Mesenchymal stem cell (in vitro differentiated cells and primary cell): ENCODE measurements around the gene ATP8B3.

Source experiments
- DNase-seq: peaks from one replicate; pipeline ENCODE4 v3.0.0-alpha.2; 2013
- H2AFZ ChIP-seq: one replicate; pipeline ENCODE4 v1.6.1; 2013; ENCODE audit warnings: low read depth, mild to moderate bottlenecking, control low read depth, inconsistent platforms, low read length, moderate library complexity
- H2AK5ac ChIP-seq: 2 replicates; pipeline ENCODE4 v1.6.1; 2013; ENCODE audit warnings: low read length, moderate library complexity, mild to moderate bottlenecking, inconsistent platforms; ENCODE audit not compliant: severe bottlenecking
- H2BK120ac ChIP-seq: one replicate; pipeline ENCODE4 v1.6.1; 2013; ENCODE audit warnings: low read depth, mild to moderate bottlenecking, inconsistent platforms, low read length, moderate library complexity
- H2BK12ac ChIP-seq, 2 experiments: one replicate each; pipeline ENCODE4 v1.6.1; 2013; ENCODE audit warnings: inconsistent platforms in 2 of 2, low read length in 2 of 2, mild to moderate bottlenecking in 2 of 2, moderate library complexity in 2 of 2, control low read depth in 1 of 2
- H2BK15ac ChIP-seq: one replicate; pipeline ENCODE4 v1.6.1; 2013; ENCODE audit warnings: mild to moderate bottlenecking, low read depth, inconsistent platforms; ENCODE audit not compliant: poor library complexity, severe bottlenecking
- H2BK5ac ChIP-seq: 2 replicates; pipeline ENCODE4 v1.6.1; 2013; ENCODE audit warnings: low read depth, mild to moderate bottlenecking, low read length, control low read depth, inconsistent platforms; ENCODE audit not compliant: poor library complexity, severe bottlenecking
- H3K14ac ChIP-seq, 2 experiments: one replicate each; pipeline ENCODE4 v1.6.1; 2013; ENCODE audit warnings: inconsistent platforms in 2 of 2, low read length in 2 of 2, control low read depth in 1 of 2, mild to moderate bottlenecking in 1 of 2, moderate library complexity in 1 of 2
- H3K18ac ChIP-seq, 2 experiments: one replicate each; pipeline ENCODE4 v1.6.1; 2013; ENCODE audit warnings: inconsistent platforms in 2 of 2, low read length in 2 of 2, control low read depth in 1 of 2, low read depth in 1 of 2, mild to moderate bottlenecking in 1 of 2
- H3K23ac ChIP-seq, 2 experiments: one replicate each; pipeline ENCODE4 v1.6.1; 2013; ENCODE audit warnings: inconsistent platforms in 2 of 2, low read length in 2 of 2, mild to moderate bottlenecking in 2 of 2, moderate library complexity in 2 of 2, control low read depth in 1 of 2
- H3K27ac ChIP-seq: 2 replicates; pipeline ENCODE4 v1.5.1; 2013; ENCODE audit warnings: mild to moderate bottlenecking, moderate library complexity, low read length, control low read depth, inconsistent platforms; ENCODE audit not compliant: poor library complexity, severe bottlenecking
- H3K27me3 ChIP-seq, 2 experiments: 2 replicates each; pipeline versions ENCODE4 v1.6.1 to v1.7.0; 2013; ENCODE audit warnings: low read length in 2 of 2, mild to moderate bottlenecking in 2 of 2, moderate library complexity in 2 of 2, control low read depth in 1 of 2, inconsistent platforms in 1 of 2; ENCODE audit not compliant: control insufficient read depth in 1 of 2, insufficient read depth in 1 of 2
- H3K36me3 ChIP-seq, 2 experiments: 2 replicates each; pipeline versions ENCODE4 v1.6.1 to v1.7.0; 2013; ENCODE audit warnings: low read length in 2 of 2, control low read depth in 1 of 2, inconsistent platforms in 1 of 2, low read depth in 1 of 2, mild to moderate bottlenecking in 1 of 2; ENCODE audit not compliant: insufficient read depth in 2 of 2, control insufficient read depth in 1 of 2
- H3K4ac ChIP-seq, 2 experiments: one replicate each; pipeline ENCODE4 v1.6.1; 2013; ENCODE audit warnings: inconsistent platforms in 2 of 2, low read length in 2 of 2, mild to moderate bottlenecking in 2 of 2, moderate library complexity in 2 of 2, control low read depth in 1 of 2, low read depth in 1 of 2
- H3K4me1 ChIP-seq: 2 replicates; pipeline ENCODE4 v1.6.1; 2013; ENCODE audit warnings: low read depth, low read length, control low read depth; ENCODE audit not compliant: control insufficient read depth, insufficient read depth
- H3K4me2 ChIP-seq: 2 replicates; pipeline ENCODE4 v1.6.1; 2013; ENCODE audit warnings: low read length, mild to moderate bottlenecking, inconsistent platforms; ENCODE audit not compliant: poor library complexity, severe bottlenecking
- H3K4me3 ChIP-seq, 2 experiments: 2 replicates each; pipeline versions ENCODE4 v1.5.1 to v1.7.0; 2013; ENCODE audit warnings: low read length in 2 of 2, mild to moderate bottlenecking in 2 of 2, control low read depth in 1 of 2, low read depth in 1 of 2; ENCODE audit not compliant: insufficient read depth in 1 of 2
- H3K79me1 ChIP-seq: replicated peaks from 2 replicates; pipeline ENCODE4 v1.6.1; 2013; ENCODE audit warnings: mild to moderate bottlenecking, control low read depth, low read length, inconsistent platforms; ENCODE audit not compliant: poor library complexity, severe bottlenecking
- H3K9ac ChIP-seq: 2 replicates; pipeline ENCODE4 v1.7.0; 2013; ENCODE audit warnings: mild to moderate bottlenecking, low read length, moderate library complexity
- H3K9me3 ChIP-seq: 2 replicates; pipeline ENCODE4 v1.7.0; 2013; ENCODE audit warnings: mild to moderate bottlenecking, low read length; ENCODE audit not compliant: control insufficient read depth
- H4K8ac ChIP-seq: one replicate; pipeline ENCODE4 v1.6.1; 2013; ENCODE audit warnings: inconsistent platforms, mild to moderate bottlenecking, low read length, moderate library complexity
- H4K91ac ChIP-seq: one replicate; pipeline ENCODE4 v1.6.1; 2013; ENCODE audit warnings: mild to moderate bottlenecking, low read length, inconsistent platforms
- WGBS: methylation state at CpG from one replicate; pipeline ENCODE4 v1.1.7; 2013; ENCODE audit warnings: mixed read lengths; 5-methylcytosine and 5-hydroxymethylcytosine counted together

ATP8B3 gene

DNA sequence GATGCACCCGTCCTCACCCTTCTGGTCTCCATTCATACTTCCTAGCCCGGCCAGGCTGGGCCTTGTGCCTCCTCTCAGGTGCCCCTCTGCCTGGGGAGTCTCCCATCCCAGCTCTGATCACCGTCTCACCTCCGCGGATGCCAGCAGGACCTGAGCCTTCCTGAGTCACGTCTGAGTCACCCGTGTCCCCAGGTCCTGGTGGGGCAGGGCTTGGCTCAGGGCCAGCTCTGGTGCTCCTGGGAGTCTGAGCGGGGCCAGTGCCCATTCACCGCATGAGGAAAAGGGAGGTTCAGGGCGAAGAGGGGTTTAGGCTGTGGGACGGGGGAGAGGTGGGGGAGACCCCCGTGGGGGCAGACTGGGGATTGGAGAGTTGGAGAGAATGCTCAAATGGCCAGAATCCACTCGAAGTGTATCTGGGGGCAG is 593 bp downstream of the ATP8B3 start:
- Histone ChIP-seq H3K4me3 (peak overlapping the region; percentile 61 to 80), H4K91ac (peak overlapping the region; percentile 57), H3K27ac (no peak overlapping the region), H2AFZ (no peak overlapping the region), H4K8ac (peak overlapping the region; percentile 81), H3K18ac (peak overlapping the region; percentile 9 to 28), H3K79me1 (peaks cover 8% of the 10 kb centered on the region), H3K27me3 (peaks cover 0 to 4% of the 10 kb centered on the region in 2 experiments), H2BK120ac (no peak overlapping the region), H3K23ac (no peak overlapping the region), H2BK15ac (no peak overlapping the region), H3K4me2 (peak overlapping the region; percentile 43), H3K14ac (peak overlapping the region in 1 of 2 experiments; percentile 95), H3K4me1 (peaks cover 22% of the 10 kb centered on the region), H3K4ac (no peak overlapping the region), H3K9me3 (no peaks in the 10 kb centered on the region), H2BK5ac (no peak overlapping the region), H2AK5ac (no peak overlapping the region), H3K36me3 (peaks cover 10 to 35% of the 10 kb centered on the region in 2 experiments), H2BK12ac (peak overlapping the region in 1 of 2 experiments; percentile 15), H3K9ac (peak overlapping the region; percentile 45)
- 43% methylated on average over 13 of the region's 13 CpGs for WGBS
- peak; percentile 66 for DNase-seq

GRCh38 chr19:1810439-1811160 is 1.5 kb downstream of the ATP8B3 start:
- H2BK15ac ChIP-seq: no peak overlapping the region
- 92% methylated on average over 18 of the region's 19 CpGs for WGBS
- H3K27me3 ChIP-seq: peaks cover 0 to 4% of the 10 kb centered on the region in 2 experiments
- H2BK120ac ChIP-seq: no peak overlapping the region
- peaks cover 3 to 34% of the 10 kb centered on the region in 2 experiments for H3K36me3 ChIP-seq
- peaks cover 22% of the 10 kb centered on the region for H3K4me1 ChIP-seq
- no peak overlapping the region for H2BK5ac ChIP-seq
- no peak overlapping the region for H4K8ac ChIP-seq
- no peak overlapping the region for H4K91ac ChIP-seq
- peak overlapping the region in 1 of 2 experiments; percentile 19 for H2BK12ac ChIP-seq
- no peak overlapping the region for H2AFZ ChIP-seq
- H3K9ac ChIP-seq: no peak overlapping the region
- H3K18ac ChIP-seq: no peak overlapping the region
- no peak overlapping the region for H3K4me2 ChIP-seq
- H3K4me3 ChIP-seq: no peak overlapping the region
- peaks cover 4% of the 10 kb centered on the region for H3K79me1 ChIP-seq
- H3K27ac ChIP-seq: no peak overlapping the region
- H3K9me3 ChIP-seq: no peaks in the 10 kb centered on the region
- H3K23ac ChIP-seq: no peak overlapping the region
- no peak overlapping the region for H3K4ac ChIP-seq
- DNase-seq: no peak
- peak overlapping the region; percentile 26 for H2AK5ac ChIP-seq
- H3K14ac ChIP-seq: no peak overlapping the region

DNA sequence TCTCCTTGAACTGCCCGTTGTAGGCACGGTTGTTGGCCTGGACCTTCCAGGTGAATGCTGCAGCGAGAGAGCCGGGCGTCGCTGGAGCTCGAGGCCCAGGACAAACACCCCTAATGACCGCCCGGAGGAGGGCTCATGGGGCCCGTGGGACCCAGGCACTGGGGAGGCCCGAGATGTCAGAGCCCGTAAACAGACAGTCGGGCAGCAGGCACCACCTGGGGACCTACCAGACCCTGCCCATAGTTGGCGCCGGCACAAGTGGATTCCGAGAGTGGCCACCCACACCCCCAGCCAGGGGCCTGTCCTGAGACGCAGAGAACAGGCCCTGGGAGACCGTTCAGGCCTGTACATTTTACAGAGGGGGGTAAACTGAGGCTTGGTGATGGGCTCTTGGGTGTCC is 2.4 kb downstream of the ATP8B3 start:
- no peak overlapping the region for H2AFZ ChIP-seq
- peaks cover 3% of the 10 kb centered on the region for H3K79me1 ChIP-seq
- H3K4ac ChIP-seq: no peak overlapping the region
- H4K91ac ChIP-seq: no peak overlapping the region
- H2BK5ac ChIP-seq: no peak overlapping the region
- H3K4me2 ChIP-seq: no peak overlapping the region
- no peak overlapping the region for H2BK12ac ChIP-seq
- no peak overlapping the region for H3K27ac ChIP-seq
- H3K18ac ChIP-seq: no peak overlapping the region
- no peak overlapping the region for H2AK5ac ChIP-seq
- no peak overlapping the region for H3K14ac ChIP-seq
- no peak overlapping the region for H2BK15ac ChIP-seq
- H3K4me1 ChIP-seq: peaks cover 22% of the 10 kb centered on the region
- H3K9ac ChIP-seq: no peak overlapping the region
- no peak for DNase-seq
- no peaks in the 10 kb centered on the region for H3K9me3 ChIP-seq
- no peak overlapping the region for H3K23ac ChIP-seq
- no peak overlapping the region for H4K8ac ChIP-seq
- H2BK120ac ChIP-seq: no peak overlapping the region
- H3K27me3 ChIP-seq: peaks cover 0 to 4% of the 10 kb centered on the region in 2 experiments
- H3K4me3 ChIP-seq: no peak overlapping the region
- peaks cover 1 to 34% of the 10 kb centered on the region in 2 experiments for H3K36me3 ChIP-seq
- 90% methylated on average over 18 of the region's 18 CpGs for WGBS

GRCh38 chr19:1808395-1808731 is 3.7 kb downstream of the ATP8B3 start:
- no peak overlapping the region for H2BK12ac ChIP-seq
- no peaks in the 10 kb centered on the region for H3K79me1 ChIP-seq
- no peak overlapping the region for H3K18ac ChIP-seq
- no peak overlapping the region for H2BK5ac ChIP-seq
- no peak overlapping the region for H2BK15ac ChIP-seq
- no peak overlapping the region for H4K91ac ChIP-seq
- no peak for DNase-seq
- no peak overlapping the region for H2AFZ ChIP-seq
- H3K4me1 ChIP-seq: peaks cover 21% of the 10 kb centered on the region
- H2AK5ac ChIP-seq: no peak overlapping the region
- H3K4ac ChIP-seq: no peak overlapping the region
- H2BK120ac ChIP-seq: no peak overlapping the region
- peaks cover 0 to 35% of the 10 kb centered on the region in 2 experiments for H3K36me3 ChIP-seq
- no peak overlapping the region for H3K27ac ChIP-seq
- H3K14ac ChIP-seq: no peak overlapping the region
- H4K8ac ChIP-seq: no peak overlapping the region
- no peaks in the 10 kb centered on the region for H3K9me3 ChIP-seq
- peaks cover 0 to 4% of the 10 kb centered on the region in 2 experiments for H3K27me3 ChIP-seq
- no peak overlapping the region for H3K23ac ChIP-seq
- whole genome bisulfite sequencing: 96% methylated on average over 2 of the region's 2 CpGs
- H3K4me2 ChIP-seq: no peak overlapping the region
- no peak overlapping the region for H3K4me3 ChIP-seq
- H3K9ac ChIP-seq: no peak overlapping the region
